ENCODE measurements around the gene ENDOD1.

The ENDOD1 gene

GRCh38 chr11:95144313-95145235 is 54.9 kb downstream of the ENDOD1 start:
- DNase-seq: no peak

GRCh38 chr11:95145430-95146060 is 55.9 kb downstream of the ENDOD1 start:
- DNase-seq: no peak

GRCh38 chr11:95147364-95147905 is 57.8 kb downstream of the ENDOD1 start:
- DNase-seq: no peak

- peak; percentile 59 for DNase-seq
These were observed 58.8 kb downstream of the ENDOD1 start for GRCh38 chr11:95148406-95148805.

- DNase-seq: peak; percentile 59
These were observed 59.3 kb downstream of the ENDOD1 start for GRCh38 chr11:95148938-95149337.

- DNase-seq: no peak
These were observed 60.2 kb downstream of the ENDOD1 start for GRCh38 chr11:95149651-95150364.

GRCh38 chr11:95150956-95151684 is 61.5 kb downstream of the ENDOD1 start:
- DNase-seq: peak; percentile 52

GRCh38 chr11:95152876-95153856 is 63.5 kb downstream of the ENDOD1 start:
- DNase-seq: no peak

GRCh38 chr11:95153857-95154246 is 64.2 kb downstream of the ENDOD1 start:
- no peak for DNase-seq

GRCh38 chr11:95154514-95154913 is 64.9 kb downstream of the ENDOD1 start:
- no peak for DNase-seq

- no peak for DNase-seq
These were observed 65.7 kb downstream of the ENDOD1 start for GRCh38 chr11:95155385-95155784.

GRCh38 chr11:95156133-95156721 is 66.6 kb downstream of the ENDOD1 start:
- DNase-seq: no peak

GRCh38 chr11:95156916-95157541 is 67.4 kb downstream of the ENDOD1 start:
- no peak for DNase-seq

GRCh38 chr11:95157824-95158223 is 68.2 kb downstream of the ENDOD1 start:
- DNase-seq: no peak

GRCh38 chr11:95161248-95161647 is 71.6 kb downstream of the ENDOD1 start:
- DNase-seq: no peak

- DNase-seq: no peak
These were observed 73.5 kb downstream of the ENDOD1 start for GRCh38 chr11:95163106-95163505.

- DNase-seq: no peak
These were observed 76.0 kb downstream of the ENDOD1 start for GRCh38 chr11:95165638-95166037.

GRCh38 chr11:95166781-95167180 is 77.1 kb downstream of the ENDOD1 start:
- DNase-seq: no peak

- no peak for DNase-seq
These were observed 80.6 kb downstream of the ENDOD1 start for GRCh38 chr11:95170294-95170693.

- DNase-seq: no peak
These were observed 86.3 kb downstream of the ENDOD1 start for GRCh38 chr11:95175818-95176380.
